ENCODE measurements around the gene NFATC2. TPM values are rescaled to one million over a fixed set of nuclear protein-coding genes. Genes with fewer than 3 reads are reported as not detected.
"Not testable (repeated sequence)": the region's sequence is repeated elsewhere in the genome, so short reads cannot be mapped to it uniquely, and the experiment has no call there.

Gene NFATC2
- total RNA-seq, 1 experiment from 2014 or later, result not detected

DNA sequence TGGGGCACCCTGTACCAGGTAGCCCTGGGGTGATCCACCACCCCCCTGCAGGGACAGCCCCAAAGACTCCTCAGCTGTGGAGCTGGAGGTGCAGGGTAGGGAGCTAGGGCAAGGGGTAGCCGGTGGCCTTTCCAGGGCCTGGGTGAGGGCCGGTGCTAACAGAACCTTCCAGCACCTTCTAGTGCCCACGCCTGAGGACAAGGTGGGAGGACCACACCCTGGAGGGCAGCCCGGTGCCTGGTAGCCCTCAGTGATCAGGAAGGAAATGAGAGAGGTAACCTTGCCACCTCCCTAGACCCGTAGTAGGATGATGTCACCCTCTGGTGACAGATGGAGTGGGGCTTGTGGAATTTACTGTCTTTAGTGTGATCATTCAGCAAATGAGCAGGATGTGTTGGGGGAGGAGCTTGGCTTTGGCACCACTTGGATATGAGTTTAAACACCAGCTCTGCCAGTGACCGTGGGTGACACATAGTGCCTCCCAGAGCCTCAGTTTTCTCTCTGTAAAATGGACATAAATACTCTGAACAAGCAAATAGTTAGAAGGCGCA, 187.7 kb downstream of the NFATC2 start:
- Histone ChIP-seq H3K36me3 (no peaks in the 10 kb centered on the region), H3K4me3 (no peak overlapping the region), H3K27ac (no peak overlapping the region), H3K27me3 (no peaks in the 10 kb centered on the region), H3K9me3 (replicated peaks) (no peaks in the 10 kb centered on the region), H3K4me1 (peaks cover 19% of the 10 kb centered on the region)
- DNase-seq, result peak; percentile 48 to 53

DNA sequence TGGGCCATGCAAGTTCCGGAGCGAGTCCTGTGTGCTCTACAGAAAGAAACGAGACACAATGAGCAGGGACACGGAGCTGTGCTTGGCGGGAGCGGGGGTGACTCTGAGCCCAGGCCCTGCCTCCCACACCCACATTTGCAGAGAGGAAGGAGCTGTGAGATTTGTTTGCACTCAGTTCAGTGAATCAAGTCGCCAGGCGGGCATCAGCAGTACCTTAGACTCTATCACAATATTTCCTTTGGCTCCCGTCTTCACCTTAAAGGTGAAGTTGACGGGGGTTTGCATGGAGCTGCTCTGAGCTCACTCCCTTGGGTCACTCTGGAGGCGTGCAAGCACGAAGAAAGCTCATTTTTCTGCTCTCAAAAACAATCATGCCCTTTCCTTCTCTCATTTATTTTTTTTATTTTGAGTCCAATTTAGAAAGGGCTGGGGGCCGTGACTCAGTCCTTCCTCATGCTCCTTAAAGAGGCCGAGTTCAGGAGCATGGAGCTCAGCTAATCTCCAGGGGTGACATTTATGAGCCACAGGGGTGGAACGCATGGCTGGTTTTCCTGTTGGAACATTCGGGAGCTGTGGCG, 188.2 kb downstream of the NFATC2 start:
- H3K4me3 ChIP-seq, result no peak overlapping the region
- H3K9me3 ChIP-seq (replicated peaks), result no peaks in the 10 kb centered on the region
- no peaks in the 10 kb centered on the region for H3K27me3 ChIP-seq
- no peak overlapping the region for H3K27ac ChIP-seq
- H3K4me1 ChIP-seq, result peaks cover 23% of the 10 kb centered on the region
- no peak for DNase-seq
- H3K36me3 ChIP-seq, result no peaks in the 10 kb centered on the region

DNA sequence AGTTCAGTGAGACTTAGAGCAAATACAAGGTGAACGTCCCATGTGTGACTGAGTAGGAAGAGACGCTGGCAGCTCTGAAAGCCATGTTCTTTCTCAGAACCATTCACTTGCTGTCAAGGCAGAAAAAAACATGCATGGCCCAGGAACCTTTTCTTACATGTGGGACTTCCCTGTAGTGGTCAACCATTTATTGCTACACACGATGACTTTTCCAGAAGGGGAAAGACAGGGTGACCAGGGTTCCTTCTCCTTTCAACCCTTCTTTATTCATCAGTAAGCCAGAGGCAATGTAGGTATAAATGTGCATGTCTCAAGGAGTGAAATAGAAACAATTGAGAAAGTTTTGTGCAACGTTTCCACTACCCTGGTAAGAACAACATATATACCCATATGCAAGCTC, 189.0 kb downstream of the NFATC2 start:
- no peaks in the 10 kb centered on the region for H3K36me3 ChIP-seq
- no peak overlapping the region for H3K27ac ChIP-seq
- no peaks in the 10 kb centered on the region for H3K27me3 ChIP-seq
- no peaks in the 10 kb centered on the region for H3K9me3 ChIP-seq (replicated peaks)
- no peak for DNase-seq
- peaks cover 31% of the 10 kb centered on the region for H3K4me1 ChIP-seq
- no peak overlapping the region for H3K4me3 ChIP-seq

DNA sequence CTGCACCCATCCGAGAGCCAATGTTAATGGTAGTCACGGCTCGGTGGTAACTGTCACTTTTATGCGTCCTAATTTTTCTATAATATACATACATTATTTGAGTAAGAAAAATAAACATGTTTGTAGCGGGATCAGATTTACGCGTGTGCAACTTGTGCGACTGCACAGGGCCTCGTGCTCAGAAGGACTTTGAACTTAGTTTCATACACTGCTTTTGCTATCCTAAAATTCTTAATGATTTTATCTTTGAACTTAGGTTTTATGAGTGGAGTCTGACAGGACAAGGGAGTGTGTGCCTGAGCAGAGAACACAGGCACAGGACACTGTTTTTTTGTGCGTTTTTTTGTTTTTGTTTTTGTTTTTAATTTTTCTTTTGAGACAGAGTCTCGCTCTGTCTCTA, 189.7 kb downstream of the NFATC2 start:
- no peak for DNase-seq
- no peaks in the 10 kb centered on the region for H3K27me3 ChIP-seq
- H3K4me3 ChIP-seq, result no peak overlapping the region
- no peaks in the 10 kb centered on the region for H3K9me3 ChIP-seq (replicated peaks)
- no peak overlapping the region for H3K27ac ChIP-seq
- peaks cover 38% of the 10 kb centered on the region for H3K4me1 ChIP-seq
- H3K36me3 ChIP-seq, result no peaks in the 10 kb centered on the region

DNA sequence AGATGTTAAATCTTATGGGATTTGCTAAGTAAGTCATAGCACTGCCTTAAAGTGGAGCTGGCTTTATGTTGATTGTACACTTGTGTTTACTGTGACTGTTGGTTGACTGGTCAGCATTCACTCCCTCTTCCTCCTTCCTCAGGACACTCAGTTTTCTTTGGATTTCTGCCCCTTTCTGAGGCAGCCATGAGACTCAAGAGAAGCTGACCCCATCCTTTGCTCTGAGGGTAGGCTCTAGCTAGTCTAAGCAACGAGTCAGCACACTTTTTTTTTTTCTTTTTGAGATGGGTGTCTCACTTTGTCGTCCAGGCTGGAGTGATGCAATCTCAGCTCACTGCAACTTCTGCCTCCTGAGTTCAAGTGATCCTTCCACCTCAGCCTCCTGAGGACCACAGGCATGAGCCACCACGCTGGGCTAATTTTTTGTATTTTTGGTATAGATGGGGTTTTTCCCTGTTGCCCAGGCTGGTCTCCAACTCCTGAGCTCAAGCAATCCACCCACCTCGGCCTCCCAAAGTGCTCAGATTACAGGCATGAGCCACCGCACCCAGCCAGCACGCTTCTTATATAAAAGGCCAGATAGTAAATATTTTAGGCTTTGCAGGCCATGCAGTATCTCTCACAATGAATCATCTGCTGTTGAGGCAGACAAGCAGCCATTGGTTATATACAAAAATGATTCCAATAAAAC, 191.4 kb downstream of the NFATC2 start:
- Histone ChIP-seq H3K4me3 (no peak overlapping the region), H3K27ac (no peak overlapping the region; the same call in 1 of the 2 replicates), H3K27me3 (no peaks in the 10 kb centered on the region), H3K36me3 (no peaks in the 10 kb centered on the region), H3K9me3 (replicated peaks) (no peaks in the 10 kb centered on the region), H3K4me1 (peaks cover 42% of the 10 kb centered on the region)
- no peak for DNase-seq

DNA sequence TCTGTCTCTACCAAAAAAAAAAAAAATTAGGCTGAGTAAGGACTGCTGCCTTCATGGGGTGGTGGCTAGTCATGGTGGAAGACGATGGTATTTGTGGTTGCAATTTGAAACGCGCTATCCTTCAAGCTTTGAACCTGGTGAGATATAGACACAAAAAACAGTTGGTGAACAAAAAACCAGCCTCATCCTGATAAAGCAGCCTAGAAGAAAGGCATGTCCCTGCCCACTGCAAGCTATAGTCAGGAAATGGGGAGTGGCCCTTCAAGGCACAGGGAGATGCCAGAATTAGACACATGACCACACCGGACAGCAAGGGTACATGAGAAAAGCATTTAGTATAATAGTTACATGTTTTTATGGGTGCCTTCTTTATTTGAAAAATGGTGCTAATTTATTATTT, 193.6 kb downstream of the NFATC2 start:
- peak; percentile 47 to 66 for DNase-seq
- H3K4me1 ChIP-seq, result peaks cover 36% of the 10 kb centered on the region
- no peak overlapping the region for H3K4me3 ChIP-seq
- no peaks in the 10 kb centered on the region for H3K36me3 ChIP-seq
- H3K27ac ChIP-seq, result peak overlapping the region; percentile 3; the same call in 1 of the 2 replicates
- no peaks in the 10 kb centered on the region for H3K27me3 ChIP-seq
- H3K9me3 ChIP-seq (replicated peaks), result 0 out of 2 replicates have a peak, but pooled peaks cover 1% of the 10 kb centered on the region

DNA sequence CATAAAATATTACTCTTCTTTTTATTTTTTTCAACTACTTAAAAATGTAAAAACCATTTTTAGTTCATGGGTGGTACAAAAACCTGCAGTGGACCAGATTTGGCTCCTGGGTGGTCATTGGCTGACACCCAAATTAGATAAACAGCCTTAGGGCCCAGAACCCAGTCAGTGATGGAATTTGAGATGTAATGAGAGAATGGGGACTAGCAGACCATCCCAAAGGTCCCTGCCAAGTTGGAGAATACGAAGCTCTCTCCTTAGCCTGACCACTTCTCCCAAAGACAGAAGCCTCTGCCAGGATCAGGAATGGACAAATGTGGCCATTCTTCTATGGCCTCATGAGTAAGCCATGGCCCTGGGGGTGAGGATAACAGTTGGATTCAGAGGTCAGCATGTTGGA, 194.7 kb downstream of the NFATC2 start:
- no peak overlapping the region for H3K4me3 ChIP-seq
- peak overlapping the region; percentile 16; the same call in 1 of the 2 replicates for H3K27ac ChIP-seq
- DNase-seq, result peak; percentile 53 to 76
- peaks cover 36% of the 10 kb centered on the region for H3K4me1 ChIP-seq
- no peaks in the 10 kb centered on the region for H3K36me3 ChIP-seq
- no peaks in the 10 kb centered on the region for H3K27me3 ChIP-seq
- peaks cover 9% of the 10 kb centered on the region; the same call in 1 of the 2 replicates for H3K9me3 ChIP-seq (replicated peaks)

DNA sequence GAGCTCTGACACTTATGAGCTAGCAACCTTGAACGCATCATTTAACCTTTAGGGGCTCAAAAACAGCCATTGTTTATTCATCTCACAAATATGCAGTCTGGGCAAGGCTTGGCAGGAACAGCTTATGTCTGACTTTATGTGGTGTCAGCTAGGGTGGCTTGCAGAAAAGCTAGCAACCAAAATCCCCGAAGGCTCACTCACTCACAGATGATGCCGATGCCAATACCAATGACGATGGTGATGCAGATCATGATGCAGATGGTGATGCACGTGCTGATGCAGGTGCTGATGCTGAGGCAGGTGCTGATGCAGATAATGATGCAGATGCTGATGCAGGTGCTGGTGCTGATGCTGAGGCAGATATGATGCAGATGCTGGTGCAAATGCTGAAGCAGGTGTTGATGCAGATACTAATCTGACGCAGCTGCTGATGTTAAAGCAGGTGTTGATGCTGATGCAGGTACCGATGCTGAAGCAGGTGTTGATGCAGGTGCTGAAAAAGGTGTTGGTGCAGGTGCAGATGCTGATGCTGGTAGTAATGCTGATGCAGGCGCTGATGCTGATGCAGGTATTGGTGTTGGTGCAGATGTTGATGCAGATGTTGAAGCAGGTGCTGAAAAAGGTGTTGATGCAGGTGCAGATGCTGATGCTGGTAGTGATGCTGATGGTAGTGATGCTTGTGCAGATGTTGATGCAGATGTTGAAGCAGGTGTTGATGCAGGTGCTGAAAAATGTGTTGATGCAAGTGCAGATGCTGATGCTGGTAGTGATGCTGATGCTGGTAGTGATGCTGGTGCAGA, 195.6 kb downstream of the NFATC2 start:
- Histone ChIP-seq H3K27ac (no peak overlapping the region), H3K4me1 (peaks cover 36% of the 10 kb centered on the region)

DNA sequence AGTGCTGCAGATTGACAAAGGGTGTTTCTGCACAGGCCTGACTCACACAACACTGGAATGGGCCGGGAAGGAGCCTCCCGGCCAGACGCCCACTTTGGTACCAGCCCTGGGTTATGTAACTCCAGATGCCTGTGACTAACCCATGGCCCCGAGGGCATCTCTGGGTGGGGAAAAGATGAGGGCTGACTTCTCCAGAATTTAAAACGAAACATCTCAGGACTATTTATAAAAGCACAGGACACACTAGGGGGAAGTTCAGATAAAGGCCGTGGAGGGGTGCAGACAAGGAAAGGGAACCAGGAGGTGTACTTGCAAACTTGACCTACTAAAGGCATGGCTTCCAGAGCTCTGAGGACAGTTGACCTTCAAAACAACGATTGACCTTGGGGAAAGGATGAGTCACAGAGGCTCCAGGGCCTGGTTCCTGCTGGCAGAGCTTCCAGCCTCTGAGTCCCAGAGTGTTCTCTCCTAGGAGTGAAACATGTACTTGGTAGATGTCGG, 196.9 kb downstream of the NFATC2 start:
- H3K36me3 ChIP-seq, result no peaks in the 10 kb centered on the region
- no peak overlapping the region for H3K27ac ChIP-seq
- peaks cover 24% of the 10 kb centered on the region for H3K4me1 ChIP-seq
- no peak overlapping the region for H3K4me3 ChIP-seq
- peaks cover 9% of the 10 kb centered on the region; the same call in 1 of the 2 replicates for H3K9me3 ChIP-seq (replicated peaks)
- H3K27me3 ChIP-seq, result no peaks in the 10 kb centered on the region
- no peak for DNase-seq

More for the DNA sequence above, 195.6 kb downstream of the NFATC2 start:
- DNase-seq, result no peak
- no peak overlapping the region for H3K4me3 ChIP-seq
- H3K36me3 ChIP-seq, result no peaks in the 10 kb centered on the region
- H3K9me3 ChIP-seq (replicated peaks), result peaks cover 9% of the 10 kb centered on the region; the same call in 1 of the 2 replicates
- H3K27me3 ChIP-seq, result no peaks in the 10 kb centered on the region

DNA sequence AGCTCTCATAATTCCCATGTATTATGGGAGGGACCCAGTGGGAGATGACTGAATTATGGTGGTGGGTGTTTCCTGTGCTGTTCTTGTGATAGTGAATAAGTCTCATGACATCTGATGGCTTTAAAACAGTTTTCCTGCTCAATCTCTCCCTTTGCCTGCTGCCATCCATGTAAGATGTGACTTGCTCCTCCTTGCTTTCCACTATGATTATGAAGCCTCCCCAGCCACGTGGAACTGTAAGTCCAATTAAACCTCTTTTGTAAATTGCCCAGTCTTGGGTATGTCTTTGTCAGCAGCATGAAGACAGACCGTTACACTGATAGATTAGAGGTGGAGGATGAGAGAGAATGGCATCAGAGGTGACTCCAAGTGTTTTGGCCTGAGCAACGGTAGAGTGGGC, 198.7 kb downstream of the NFATC2 start:
- not testable (repeated sequence) for H3K27me3 ChIP-seq, H3K36me3 ChIP-seq, H3K27ac ChIP-seq, H3K4me3 ChIP-seq, DNase-seq
- Histone ChIP-seq H3K9me3 (replicated peaks) (peaks cover 14% of the 10 kb centered on the region; the same call in 1 of the 2 replicates), H3K4me1 (peaks cover 31% of the 10 kb centered on the region)

DNA sequence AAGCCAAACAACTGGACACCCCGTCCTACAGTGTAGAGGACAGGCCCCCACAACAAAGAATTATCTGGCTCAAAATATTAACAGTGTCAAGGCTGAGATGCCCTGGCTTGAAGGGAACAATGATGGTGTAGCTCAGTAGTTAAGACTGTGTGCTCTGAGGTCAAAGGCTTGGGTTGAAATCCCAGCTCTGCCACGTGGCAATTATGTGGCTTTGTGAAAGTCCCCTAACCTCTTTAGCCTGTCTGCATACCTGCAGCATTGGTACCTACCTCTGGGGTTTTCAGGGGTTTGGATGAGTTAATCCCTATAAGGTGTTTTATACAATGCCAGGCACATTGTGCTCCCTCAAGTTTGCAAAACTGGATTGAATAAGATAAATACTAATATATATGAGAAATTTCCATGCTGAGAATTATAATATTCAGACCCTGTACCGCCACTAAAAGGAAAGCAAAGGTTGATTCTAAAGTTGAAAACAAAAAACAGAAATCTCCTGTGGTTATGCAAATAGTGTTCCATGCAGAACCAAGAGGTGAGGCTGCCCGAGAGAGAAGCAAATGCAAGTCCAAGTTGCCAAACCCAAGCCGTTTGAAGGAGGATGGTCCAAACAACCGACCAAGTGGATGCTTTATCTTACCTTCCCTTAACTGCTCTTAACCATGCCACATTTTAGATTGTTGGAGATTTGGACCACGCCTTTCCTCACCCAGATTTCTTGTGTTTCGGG, 199.8 kb downstream of the NFATC2 start:
- Histone ChIP-seq H3K27me3 (no peaks in the 10 kb centered on the region), H3K4me3 (no peak overlapping the region)
- no peak for DNase-seq

DNA sequence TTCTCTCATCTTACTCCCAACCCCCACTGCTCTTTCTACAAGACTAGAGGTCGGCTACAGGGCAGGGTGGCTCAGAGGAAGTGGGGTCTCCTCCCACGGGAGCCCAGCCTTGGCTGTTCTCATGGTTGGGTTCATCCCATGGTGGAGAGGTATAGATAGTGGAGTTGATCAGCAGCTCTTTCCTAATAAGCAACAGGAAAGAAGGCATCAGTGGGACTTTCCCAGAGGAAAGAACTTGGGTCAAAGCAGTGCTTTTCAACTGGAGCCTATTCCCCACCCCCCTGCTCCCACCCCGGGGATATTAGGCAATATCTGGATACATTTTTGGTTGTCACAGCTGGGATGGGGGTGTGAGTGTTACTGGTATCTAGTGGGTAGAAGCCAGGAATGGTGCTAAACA, 200.9 kb downstream of the NFATC2 start:
- Histone ChIP-seq H3K27me3 (no peaks in the 10 kb centered on the region), H3K9me3 (replicated peaks) (peaks cover 14% of the 10 kb centered on the region; the same call in 1 of the 2 replicates), H3K4me1 (peaks cover 23% of the 10 kb centered on the region), H3K27ac (no peak overlapping the region), H3K4me3 (no peak overlapping the region), H3K36me3 (no peaks in the 10 kb centered on the region)
- no peak for DNase-seq

More for the DNA sequence above, 199.8 kb downstream of the NFATC2 start:
- Histone ChIP-seq H3K27ac (no peak overlapping the region), H3K9me3 (replicated peaks) (peaks cover 14% of the 10 kb centered on the region; the same call in 1 of the 2 replicates), H3K4me1 (peaks cover 26% of the 10 kb centered on the region), H3K36me3 (no peaks in the 10 kb centered on the region)

DNA sequence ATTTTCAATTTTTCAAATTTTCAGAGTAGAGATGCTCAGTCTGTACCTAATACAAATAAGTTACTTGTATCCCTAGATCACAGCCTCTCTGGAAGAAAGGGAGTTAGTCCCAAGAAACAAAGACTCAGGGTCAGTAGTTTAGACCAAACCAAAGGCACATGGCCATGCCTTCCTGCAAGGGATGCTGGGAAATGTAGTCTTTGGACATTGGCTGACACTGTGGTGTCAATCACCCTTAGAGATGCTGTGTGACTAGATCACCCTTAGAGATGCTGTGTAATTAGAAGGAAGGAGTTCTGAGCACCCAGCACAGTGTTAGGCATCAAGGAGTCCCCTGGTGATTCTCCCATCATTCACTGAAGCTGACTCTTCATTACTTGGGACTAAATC, 202.1 kb downstream of the NFATC2 start:
- H3K9me3 ChIP-seq (replicated peaks), result peaks cover 14% of the 10 kb centered on the region; the same call in 1 of the 2 replicates
- peak overlapping the region; percentile 69 for H3K27ac ChIP-seq
- H3K27me3 ChIP-seq, result no peaks in the 10 kb centered on the region
- peaks cover 31% of the 10 kb centered on the region for H3K4me1 ChIP-seq
- no peak overlapping the region for H3K4me3 ChIP-seq
- no peak for DNase-seq
- no peaks in the 10 kb centered on the region for H3K36me3 ChIP-seq
